GM12878 (cell line): ENCODE data around the gene LHX6. TPM values are rescaled to one million over a fixed set of nuclear protein-coding genes. Genes with fewer than 3 reads are reported as not detected.

Source experiments
- ATAC-seq: fragments of 200-7000 bp; cut with Tn5 transposase; 3 replicates; pipeline ENCODE4 v1.9.1; 2020; ENCODE audit warnings: mild to moderate bottlenecking, moderate library complexity
- BruUV-seq: library from RNA; stranded (reverse); fragments of 400-500 nt; replicated peaks from 2 replicates; lab custom pipeline; 2021; lab: Mats Ljungman, UMichigan
- CTCF ChIA-PET: fragments of 300-600 bp; sonication (Branson Sonifier 250); formaldehyde crosslinking; extraction: SDS; loops from one replicate; lab custom pipeline; 2021; ENCODE audit warnings: inconsistent platforms; lab: Yijun Ruan, JAX
- POLR2A ChIA-PET: fragments of 350-600 bp; formaldehyde crosslinking; extraction: SDS; loops from one replicate; lab custom pipeline; 2021; ENCODE audit warnings: inconsistent platforms; lab: Charles Lee
- RAD21 ChIA-PET: fragments of 300-600 bp; sonication (Branson Sonifier 250); formaldehyde crosslinking; loops from one replicate; lab custom pipeline; 2023; ENCODE audit warnings: antibody characterized with exemption; ENCODE audit not compliant: unreplicated experiment; lab: Charles Lee
- SMC1A ChIA-PET: fragments of 300-600 bp; sonication (Branson Sonifier 250); formaldehyde crosslinking; loops from one replicate; lab custom pipeline; 2023; ENCODE audit not compliant: unreplicated experiment, uncharacterized antibody; lab: Charles Lee
- DNase-seq: peaks from one replicate; pipeline ENCODE4 v3.0.0-alpha.2; 2011; ENCODE audit warnings: low read depth, low spot score
- FAIRE-seq: peaks from 3 replicates; lab custom pipeline; 2011; peaks lifted over from hg19 to GRCh38; lab: Jason Lieb, UNC
- H2AFZ ChIP-seq: 2 replicates; pipeline ENCODE4 v1.6.0; 2011; ENCODE audit warnings: low read depth, low read length, control low read depth; ENCODE audit not compliant: control insufficient read depth
- H3K27ac ChIP-seq: 2 replicates; pipeline ENCODE4 v1.5.1; 2011; ENCODE audit warnings: control low read depth; ENCODE audit not compliant: control insufficient read depth, insufficient read depth
- H3K27me3 ChIP-seq, 2 experiments: replicated peaks in 1 of 2; 2 replicates each; pipeline versions ENCODE4 v1.6.0 to v1.6.1; 2011; ENCODE audit warnings: low read length in 1 of 2; ENCODE audit not compliant: control insufficient read depth in 2 of 2, insufficient read depth in 2 of 2
- H3K36me3 ChIP-seq, 2 experiments: 2 replicates each; pipeline ENCODE4 v1.5.1; 2011; ENCODE audit warnings: low read length in 1 of 2; ENCODE audit not compliant: control insufficient read depth in 2 of 2, insufficient read depth in 2 of 2
- H3K4me1 ChIP-seq: 2 replicates; pipeline ENCODE4 v1.6.1; 2011; ENCODE audit warnings: mild to moderate bottlenecking, low read length, moderate library complexity, mixed read lengths; ENCODE audit not compliant: control insufficient read depth, insufficient read depth
- H3K4me2 ChIP-seq: 2 replicates; pipeline ENCODE4 v1.6.0; 2011; ENCODE audit warnings: control low read depth; ENCODE audit not compliant: control insufficient read depth, insufficient read depth
- H3K4me3 ChIP-seq: fragments of 200-600 bp; sonication (generic); 2 replicates; pipeline ENCODE4 v1.5.1; 2016
- H3K79me2 ChIP-seq: 2 replicates; pipeline ENCODE4 v1.6.0; 2011; ENCODE audit warnings: low read length; ENCODE audit not compliant: control insufficient read depth, insufficient read depth
- H3K9ac ChIP-seq: 2 replicates; pipeline ENCODE4 v1.8.0; 2011; ENCODE audit warnings: low read length, control low read depth, mixed read lengths; ENCODE audit not compliant: control insufficient read depth, insufficient read depth
- H3K9me3 ChIP-seq: replicated peaks from 3 replicates; pipeline ENCODE4 v1.5.1; 2011; ENCODE audit warnings: mild to moderate bottlenecking, low read length; ENCODE audit not compliant: control insufficient read depth, insufficient read depth
- H4K20me1 ChIP-seq: 2 replicates; pipeline ENCODE4 v1.6.0; 2011; ENCODE audit not compliant: control insufficient read depth, insufficient read depth
- ATF2 ChIP-seq: IDR thresholded peaks from 2 replicates; pipeline ENCODE4 v1.6.1; 2012; ENCODE audit warnings: low read length, inconsistent platforms
- IRF3 ChIP-seq: fragments of 450-650 bp; IDR thresholded peaks from 2 replicates; pipeline ENCODE4 v1.6.1; 2014; ENCODE audit warnings: mild to moderate bottlenecking
- PAX5 ChIP-seq: IDR thresholded peaks from 2 replicates; pipeline ENCODE4 v1.6.1; 2011; ENCODE audit warnings: low read depth, low read length, borderline replicate concordance
- SMC3 ChIP-seq: IDR thresholded peaks from 2 replicates; pipeline ENCODE4 v1.6.1; 2011; ENCODE audit warnings: low read length, improper control_type of control experiment, borderline replicate concordance
- TARDBP ChIP-seq: IDR thresholded peaks from 2 replicates; pipeline ENCODE4 v1.6.1; 2016; ENCODE audit warnings: borderline replicate concordance
- WGBS: methylation state at CpG from one replicate; pipeline ENCODE4 v1.1.6; 2016; ENCODE audit warnings: low lambda C conversion rate; ENCODE audit not compliant: insufficient replicate concordance, insufficient coverage; ENCODE audit errors: missing lambda C conversion rate; 5-methylcytosine and 5-hydroxymethylcytosine counted together
- in situ Hi-C: fragments of 300-500 bp; cut with MboI; formaldehyde crosslinking; loops from 9 replicates; pipeline ENCODE4 v1.14.3; 2018; ENCODE audit warnings: mixed read lengths
- intact Hi-C: fragments of 100-400 bp; cut with micrococcal nuclease; formaldehyde crosslinking; loops from one replicate; pipeline ENCODE4 v1.14.2; 2022; ENCODE audit not compliant: unreplicated experiment
- polyA plus RNA-seq, 11 experiments: library from polyadenylated mRNA; depleted of rRNA in 4 of 11; unstranded in 6 of 11; stranded (reverse) in 5 of 11; fragments of >200 nt; fragmentation: Nextera tagmentation in 4 of 11; fragmentation: Illumina TruSeq in 1 of 11; extraction: Ambion mirVana in 4 of 11; extraction: Trizol in 1 of 11; gene quantifications; 1 replicate in 1 of 11; 2 replicates in 10 of 11; pipeline versions ENCODE4 v1.2.1 to v1.2.3, GENCODE V29; 2011 to 2016; ENCODE audit warnings: inconsistent platforms in 2 of 11, missing spikeins in 2 of 11, low read depth in 1 of 11
- total RNA-seq, 4 experiments: library from RNA; depleted of rRNA in 3 of 4; stranded (reverse); fragments of >200 nt in 3 of 4; fragmentation: Illumina TruSeq in 1 of 4; extraction: Trizol in 1 of 4; gene quantifications; 2 replicates each; pipeline versions ENCODE4 v1.2.1 to v1.2.3, GENCODE V29; 2013 to 2021

LHX6 gene
- total and polyA plus RNA-seq, 10 of the 15 experiments (the other 5 are each of a cell fraction or from before 2014, with no cell fraction given): not detected

- no peak for ATAC-seq
- no peaks in the 10 kb centered on the region for H3K9me3 ChIP-seq
- no peak overlapping the region for H3K27ac ChIP-seq
- H2AFZ ChIP-seq: no peak overlapping the region
- POLR2A ChIA-PET: no interaction called here
- 0% methylated on average over 1 of the region's 1 CpG for whole genome bisulfite sequencing
- no peaks in the 10 kb centered on the region for H3K4me1 ChIP-seq
- H3K79me2 ChIP-seq: no peaks in the 10 kb centered on the region
- no peaks in the 10 kb centered on the region for H4K20me1 ChIP-seq
- no peak overlapping the region for H3K4me3 ChIP-seq
- no peak for DNase-seq
- intact Hi-C loops: no loop called here
- no peaks in the 10 kb centered on the region for H3K36me3 ChIP-seq
- CTCF ChIA-PET: no interaction called here
- no peak overlapping the region for H3K4me2 ChIP-seq
- in situ Hi-C loops: no loop called here
- SMC1A ChIA-PET: no interaction called here
- no TSS peak for BruUV-seq
- FAIRE-seq: no peak
- RAD21 ChIA-PET: no interaction called here
- no peak overlapping the region for H3K9ac ChIP-seq
- no peaks in the 10 kb centered on the region; a peak in 1 of 4 replicates for H3K27me3 ChIP-seq
- TF ChIP-seq TARDBP (no peak), IRF3 (no peak), SMC3 (no peak), PAX5 (no peak), ATF2 (no peak)
Measured at GRCh38 chr9:122201641-122202040, 27.1 kb downstream of the LHX6 start.
